GM19372 (cell line): ENCODE measurements around the gene CCDC201.
"Not testable (repeated sequence)": the region's sequence is repeated elsewhere in the genome, so short reads cannot be mapped to it uniquely, and the experiment has no call there.

ENCODE experiments used
- ATAC-seq: cut with Tn5 transposase; IDR thresholded peaks from one replicate; pipeline ENCODE4 v1.9.1; 2021; ENCODE audit warnings: mild to moderate bottlenecking, low read depth, moderate library complexity; ENCODE audit not compliant: unreplicated experiment

Gene CCDC201

GRCh38 chr7:45878457-45879144, 5.7 kb upstream of the CCDC201 start:
- no peak for ATAC-seq

GRCh38 chr7:45876519-45876918, 3.6 kb upstream of the CCDC201 start:
- no peak for ATAC-seq

GRCh38 chr7:45874408-45875131, 1.7 kb upstream of the CCDC201 start:
- ATAC-seq = no peak

- ATAC-seq = no peak
Measured at GRCh38 chr7:45873355-45873754, 473 bp upstream of the CCDC201 start.

GRCh38 chr7:45872116-45873034, 507 bp downstream of the CCDC201 start:
- no peak for ATAC-seq

GRCh38 chr7:45869426-45869825, 3.5 kb downstream of the CCDC201 start:
- ATAC-seq = no peak

GRCh38 chr7:45867471-45867870, 5.4 kb downstream of the CCDC201 start:
- no peak for ATAC-seq

- no peak for ATAC-seq
Measured at GRCh38 chr7:45865594-45866410, 7.1 kb downstream of the CCDC201 start.

- no peak for ATAC-seq
Measured at GRCh38 chr7:45863715-45864114, 9.2 kb downstream of the CCDC201 start.

- not testable (repeated sequence) for ATAC-seq
Measured at GRCh38 chr7:45856888-45857287, 16.0 kb downstream of the CCDC201 start.

- ATAC-seq = not testable (repeated sequence)
Measured at GRCh38 chr7:45855680-45856079, 17.2 kb downstream of the CCDC201 start.

- ATAC-seq = not testable (repeated sequence)
Measured at GRCh38 chr7:45853491-45853890, 19.4 kb downstream of the CCDC201 start.

- not testable (repeated sequence) for ATAC-seq
Measured at GRCh38 chr7:45852984-45853383, 19.9 kb downstream of the CCDC201 start.

- ATAC-seq = not testable (repeated sequence)
Measured at GRCh38 chr7:45848734-45849133, 24.1 kb downstream of the CCDC201 start.

GRCh38 chr7:45846536-45846935, 26.3 kb downstream of the CCDC201 start:
- not testable (repeated sequence) for ATAC-seq

GRCh38 chr7:45841926-45842717, 30.8 kb downstream of the CCDC201 start:
- not testable (repeated sequence) for ATAC-seq

GRCh38 chr7:45838852-45839251, 34.0 kb downstream of the CCDC201 start:
- ATAC-seq = not testable (repeated sequence)

GRCh38 chr7:45832433-45833177, 40.3 kb downstream of the CCDC201 start:
- not testable (repeated sequence) for ATAC-seq

- not testable (repeated sequence) for ATAC-seq
Measured at GRCh38 chr7:45829846-45830245, 43.0 kb downstream of the CCDC201 start.
